Stimulated activated naive CD8-positive, alpha-beta T cell treated with anti-CD3 and anti-CD28 coated beads, Interleukin-15, Interleukin-2, amounts not matched to agents 100 U/mL and 50 U/mL, for 24 hours (primary cell): ENCODE results near the gene SYTL2.

Experiments
- ATAC-seq: fragments of 150-1000 bp; cut with Tn5 transposase; one replicate; pipeline ENCODE4 v1.10.0; 2021
- DNase-seq: peaks from one replicate; pipeline ENCODE4 v3.0.0; 2021

SYTL2 gene

DNA sequence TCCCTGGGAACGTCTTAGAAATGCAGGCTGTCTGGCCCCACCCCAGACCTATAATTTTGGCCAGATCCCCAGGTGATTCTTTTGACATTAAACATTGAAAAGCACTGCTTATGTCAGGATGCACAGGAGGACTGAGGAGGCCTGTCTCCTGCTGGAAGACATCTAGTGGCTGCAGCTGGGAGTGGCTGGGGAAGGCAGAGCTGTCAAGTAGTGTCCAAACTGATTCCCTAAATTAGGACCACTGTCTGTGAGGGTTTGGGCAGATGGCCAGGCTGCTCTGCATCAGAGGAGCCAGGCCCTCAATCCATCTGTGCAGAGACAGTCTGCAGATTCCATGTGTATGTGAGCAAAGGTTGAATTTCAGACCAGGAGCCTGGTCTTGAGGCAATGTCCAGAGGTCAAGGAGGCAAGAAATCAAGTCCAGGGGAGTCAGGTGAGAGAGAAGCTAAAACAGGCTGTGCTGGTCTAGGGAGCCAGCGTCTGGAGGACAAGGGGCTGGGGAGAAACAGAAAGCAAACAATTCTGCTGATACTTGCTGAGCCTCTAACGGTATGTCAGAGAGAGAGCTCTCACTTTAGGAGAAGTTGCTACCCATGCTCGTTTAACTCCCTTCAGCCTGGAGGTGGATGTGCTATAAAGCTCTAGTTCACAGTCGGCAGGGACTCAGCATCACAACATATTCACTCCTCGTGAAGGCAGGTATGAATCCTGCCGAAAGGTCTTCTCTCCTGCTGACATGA, 15.3 kb upstream of the SYTL2 start:
- ATAC-seq (no peak), DNase-seq (peak; percentile 35)

DNA sequence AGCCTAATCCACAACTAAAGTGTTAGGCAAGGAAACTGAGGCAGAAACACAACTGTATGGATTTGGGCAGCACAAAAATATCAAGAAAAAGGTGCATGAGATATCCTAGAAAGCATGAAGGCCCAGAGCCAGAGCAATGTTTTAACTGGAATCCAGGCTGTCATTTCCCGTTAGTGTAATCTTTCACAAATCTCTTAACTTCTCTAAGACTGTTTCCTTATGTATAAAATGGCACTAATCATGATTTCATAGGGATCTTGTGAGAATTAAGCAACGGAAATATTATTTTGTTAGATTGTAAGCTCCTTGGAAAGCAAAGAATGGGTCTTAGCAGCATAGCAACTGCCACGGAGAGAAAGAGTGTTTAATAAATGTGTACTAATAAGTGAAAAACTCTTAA, 14.7 kb upstream of the SYTL2 start:
- ATAC-seq: no peak
- no peak for DNase-seq

GRCh38 chr11:85823816-85824215, 12.9 kb upstream of the SYTL2 start:
- DNase-seq: no peak
- ATAC-seq: peak; percentile 73

DNA sequence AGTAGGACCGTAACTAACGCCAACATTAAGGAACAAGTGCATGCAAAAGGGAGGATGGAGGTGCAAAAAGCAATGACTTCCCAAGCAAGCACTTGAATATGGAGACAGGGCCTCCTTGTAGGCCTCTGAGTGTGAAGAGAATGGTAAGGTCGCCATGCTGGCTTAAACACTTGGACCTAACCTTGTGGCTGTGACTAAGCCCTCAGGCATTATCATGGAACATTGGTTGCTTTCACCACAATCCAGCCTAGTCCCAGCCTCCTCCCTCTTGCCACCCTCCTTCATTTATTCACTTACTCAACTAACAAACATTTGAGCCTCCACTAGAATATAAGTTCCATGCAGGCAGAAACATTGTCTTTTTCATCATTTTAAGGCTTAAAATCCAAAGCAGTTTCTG, 11.9 kb upstream of the SYTL2 start:
- ATAC-seq (no peak), DNase-seq (no peak)

DNA sequence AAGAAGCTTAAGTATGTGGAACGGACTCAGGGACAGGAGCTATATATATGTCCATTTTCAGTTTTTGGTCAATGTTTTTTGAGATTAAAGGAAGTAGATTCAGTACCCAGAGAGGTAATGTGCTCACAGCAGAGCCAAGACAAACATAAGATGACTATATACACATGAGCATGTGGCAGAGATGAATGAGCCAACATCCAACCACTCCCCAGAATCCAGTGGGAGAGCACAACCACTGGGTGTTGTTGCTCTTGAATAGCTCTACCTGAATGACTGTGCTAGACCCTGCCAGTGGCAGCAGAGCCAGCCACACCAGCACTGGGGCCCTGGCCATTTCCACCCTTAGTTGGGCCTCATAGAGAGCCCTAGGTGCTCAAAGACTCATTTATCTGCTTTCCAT, 10.7 kb upstream of the SYTL2 start:
- no peak for DNase-seq
- peak; percentile 14 for ATAC-seq

DNA sequence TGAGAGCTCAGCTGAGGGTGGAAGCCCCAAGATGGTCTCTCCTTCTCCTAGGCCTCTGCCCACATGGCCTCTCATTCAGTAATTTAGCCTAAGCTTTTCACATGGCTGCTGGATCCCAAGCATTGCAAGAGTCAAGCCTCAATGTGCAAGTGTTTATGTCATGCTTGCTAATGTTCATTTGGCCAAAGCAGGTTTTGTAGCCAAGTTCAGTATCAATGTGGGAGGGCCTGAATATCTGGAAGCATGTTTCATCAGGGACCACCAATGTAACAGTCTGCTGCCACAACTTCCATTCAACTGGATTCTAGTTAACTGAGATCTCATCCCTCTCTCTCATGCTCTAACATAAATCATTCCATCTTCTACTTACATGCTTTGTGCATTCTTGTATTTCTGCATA, 8.5 kb upstream of the SYTL2 start:
- no peak for ATAC-seq
- no peak for DNase-seq

DNA sequence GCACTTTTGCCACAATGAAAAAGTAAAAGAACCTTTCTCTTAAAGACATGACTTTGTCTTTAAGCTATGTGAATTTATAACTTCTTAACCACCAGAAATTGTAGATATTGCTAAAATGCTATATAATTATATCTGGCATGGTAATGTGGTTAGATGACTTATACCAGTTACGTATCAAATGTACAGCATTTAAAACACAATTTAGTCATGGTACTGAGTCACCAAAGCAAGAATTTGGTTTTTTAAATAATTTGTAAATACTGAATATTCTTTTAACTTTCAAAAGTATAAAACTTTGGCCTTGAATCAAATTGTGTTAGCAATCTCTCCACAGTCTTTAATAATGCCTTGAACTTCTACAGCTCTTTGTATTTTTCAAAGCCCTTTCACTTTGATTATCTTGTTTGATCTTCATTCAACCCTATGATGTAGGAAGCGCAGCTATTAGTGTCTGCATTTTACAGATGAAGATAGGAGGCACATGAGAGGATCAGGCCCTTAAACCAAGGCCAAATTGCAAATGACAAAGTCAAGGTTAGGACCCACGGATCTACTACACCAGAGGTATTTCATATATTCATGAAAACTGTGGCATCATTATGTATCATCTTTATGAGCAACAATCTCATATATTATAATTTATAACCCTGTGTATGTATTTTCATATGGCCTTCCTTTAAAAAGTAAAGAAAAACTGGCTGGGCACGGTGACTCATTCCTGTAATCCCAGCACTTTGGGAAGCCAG, 4.4 kb upstream of the SYTL2 start:
- ATAC-seq (no peak), DNase-seq (no peak)

DNA sequence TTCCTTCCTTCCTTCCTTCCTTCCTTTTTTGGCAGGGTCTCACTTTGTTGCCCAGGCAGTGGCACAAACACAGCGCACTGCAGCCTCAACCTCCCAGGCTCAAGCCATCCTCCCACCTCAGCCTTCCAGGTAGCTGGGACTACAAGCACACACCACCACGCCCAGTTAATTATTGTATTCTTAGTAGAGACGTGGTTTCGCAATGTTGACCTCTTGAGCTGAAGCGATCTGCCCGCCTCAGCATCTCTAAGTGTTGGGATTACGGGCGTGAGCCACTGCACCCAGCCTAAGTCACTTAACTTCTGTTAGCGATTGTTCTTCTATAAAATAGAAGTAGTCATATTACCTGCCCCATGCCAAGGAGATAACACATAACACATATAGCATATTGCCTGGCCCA, 2.8 kb upstream of the SYTL2 start:
- ATAC-seq (no peak), DNase-seq (no peak)

- ATAC-seq: no peak
Measured at GRCh38 chr11:85811624-85812023, 683 bp upstream of the SYTL2 start.

DNA sequence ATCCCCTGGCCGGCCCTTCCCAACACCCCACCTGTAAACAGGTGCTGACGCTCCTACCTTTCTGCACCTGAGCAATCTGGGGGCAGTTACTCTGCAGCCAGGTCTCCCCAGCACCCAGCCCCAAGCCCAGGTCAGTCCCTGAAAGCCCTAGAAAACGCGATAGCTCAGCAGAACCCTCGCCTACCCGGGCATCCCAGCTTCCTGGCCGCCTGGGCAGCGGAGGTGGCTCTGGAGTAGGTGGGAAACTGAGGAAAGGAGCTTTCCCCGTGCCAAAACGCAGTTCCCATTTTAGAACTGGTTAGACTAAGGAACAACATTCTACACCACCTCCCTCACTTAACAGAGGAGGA, 445 bp downstream of the SYTL2 start:
- ATAC-seq (no peak), DNase-seq (no peak)

More at GRCh38 chr11:85811624-85812023, 683 bp upstream of the SYTL2 start:
- DNase-seq: no peak

GRCh38 chr11:85809863-85810262, 1.1 kb downstream of the SYTL2 start:
- peak; percentile 28 for DNase-seq
- peak; percentile 48 for ATAC-seq

DNA sequence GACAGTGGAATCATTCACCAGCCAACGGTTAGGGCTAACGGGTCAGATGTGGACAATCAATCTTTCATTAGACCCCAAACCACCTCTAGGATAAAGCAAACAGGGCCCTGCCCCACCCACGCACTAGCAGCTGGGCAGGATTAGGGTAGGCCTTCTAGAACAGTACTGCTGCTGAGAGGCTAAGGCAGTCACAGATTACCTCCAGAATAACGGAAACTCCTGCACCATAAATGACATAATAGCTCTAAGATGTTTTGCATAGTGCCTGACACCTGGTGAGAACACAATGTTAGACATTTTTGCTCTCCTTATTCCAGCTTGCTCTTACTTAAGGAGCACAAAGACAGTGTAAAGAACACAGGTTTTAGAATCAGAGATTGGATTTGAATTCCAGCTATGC, 1.8 kb downstream of the SYTL2 start:
- DNase-seq (no peak), ATAC-seq (no peak)

DNA sequence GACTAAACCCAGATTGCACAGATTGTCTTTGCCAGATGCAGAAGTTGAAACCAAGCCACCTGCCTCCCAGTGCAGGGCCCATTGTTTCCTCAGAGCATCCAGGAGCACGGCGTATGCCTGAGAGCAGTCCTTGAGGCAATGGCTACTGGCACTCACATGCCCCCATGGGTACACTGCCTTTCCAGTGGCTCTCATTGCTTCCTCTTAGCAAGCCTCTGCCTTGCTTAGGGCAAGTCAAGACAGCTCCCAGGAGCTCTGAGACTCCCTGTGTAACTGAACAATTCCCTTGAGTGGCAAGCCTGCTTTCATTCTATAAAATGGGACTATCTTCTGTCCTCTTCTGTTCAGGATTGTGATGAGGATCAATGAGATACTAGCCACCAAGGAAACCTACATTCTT, 4.1 kb downstream of the SYTL2 start:
- DNase-seq: no peak
- no peak for ATAC-seq

DNA sequence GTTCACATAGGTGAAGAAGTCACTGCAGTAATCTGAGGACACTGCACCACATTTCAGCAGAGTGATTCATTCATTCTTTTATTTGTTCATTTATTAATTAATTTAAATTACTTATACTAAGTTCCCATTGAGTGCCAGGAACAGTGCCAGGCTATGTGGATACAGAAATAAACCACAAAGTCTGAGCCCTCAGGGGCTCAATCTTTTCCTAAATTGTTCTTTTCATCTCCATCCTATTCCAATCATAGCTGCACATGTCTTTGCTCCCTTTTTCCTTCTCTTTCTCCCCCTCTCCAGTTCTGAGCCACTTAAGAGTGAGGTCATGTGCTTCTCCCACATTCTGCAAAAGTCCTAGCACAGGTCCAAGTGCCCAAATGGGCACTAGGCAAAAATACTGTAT, 4.9 kb downstream of the SYTL2 start:
- ATAC-seq (no peak), DNase-seq (no peak)

DNA sequence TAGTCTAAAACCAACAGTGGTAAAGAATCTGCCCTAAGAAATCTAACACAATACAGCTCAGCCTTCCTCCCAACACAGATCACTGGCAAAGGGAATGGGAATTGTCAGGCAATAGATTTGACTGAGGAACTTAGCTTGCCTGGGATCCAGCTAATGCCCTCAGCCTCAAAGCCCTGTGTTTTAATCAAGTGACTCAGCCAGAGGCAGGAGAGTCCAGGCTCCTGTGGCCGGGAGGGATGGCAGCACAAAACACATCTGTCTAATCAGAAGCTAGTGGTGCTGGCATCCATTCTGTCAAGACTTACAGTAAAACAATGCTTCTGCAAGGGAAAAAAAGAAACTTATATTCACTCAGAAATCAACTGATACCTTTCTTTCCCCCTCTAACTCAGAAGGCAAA, 5.6 kb downstream of the SYTL2 start:
- ATAC-seq (no peak), DNase-seq (no peak)

DNA sequence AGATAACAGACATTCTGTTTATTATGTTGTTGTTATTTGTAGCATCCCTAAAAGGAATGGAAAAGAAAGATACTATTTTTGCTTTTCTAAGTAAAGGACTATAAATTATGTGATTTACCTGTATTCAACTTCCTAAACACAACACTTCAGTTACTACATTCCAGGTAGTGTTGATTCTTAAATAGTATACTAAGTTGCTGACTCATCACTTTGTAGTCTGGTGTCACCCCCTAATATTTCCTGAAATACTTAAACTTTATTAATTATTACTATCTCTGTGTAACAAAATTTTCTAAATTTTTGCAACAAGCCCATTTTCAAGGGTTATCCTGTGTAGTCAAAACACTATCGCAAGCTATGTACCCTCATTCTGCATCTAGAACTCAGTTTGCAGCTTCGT, 7.0 kb downstream of the SYTL2 start:
- no peak for DNase-seq
- no peak for ATAC-seq

DNA sequence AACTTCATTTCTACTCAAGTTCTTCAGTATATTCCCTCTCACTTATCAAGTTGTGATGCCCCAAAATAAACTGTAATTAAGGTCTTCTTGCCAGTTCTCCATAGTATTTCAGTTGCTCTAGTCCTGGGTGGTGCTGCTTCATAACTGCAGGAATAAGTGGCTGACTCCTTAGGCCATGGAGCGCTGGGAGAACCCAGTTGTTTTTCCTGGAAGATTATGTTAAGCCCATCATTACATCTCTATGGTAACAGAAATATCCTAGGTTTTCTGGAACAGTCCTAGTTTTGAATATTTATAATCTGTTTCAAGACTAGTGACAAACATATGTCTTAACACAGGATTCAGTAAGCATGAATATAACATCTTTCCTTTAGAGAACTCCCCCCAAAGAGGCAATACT, 7.6 kb downstream of the SYTL2 start:
- DNase-seq (no peak), ATAC-seq (no peak)

DNA sequence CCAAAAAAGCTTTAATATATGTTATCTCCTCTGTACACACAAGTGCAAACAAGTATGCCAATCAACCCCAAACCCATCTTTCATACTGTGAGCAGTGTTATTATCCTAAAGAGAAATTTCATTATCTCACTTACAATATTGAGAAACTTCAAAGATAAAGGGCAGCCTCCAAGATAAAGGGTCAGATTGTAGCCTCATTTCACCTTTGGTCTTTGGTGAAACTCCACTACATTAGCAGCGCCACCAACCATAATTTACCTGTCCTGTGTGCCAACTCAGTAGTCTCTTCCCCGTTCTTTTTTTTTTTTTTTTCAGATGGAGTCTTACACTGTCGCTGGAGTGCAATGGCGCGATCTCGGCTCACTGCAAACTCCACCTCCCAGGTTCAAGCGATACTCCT, 9.4 kb downstream of the SYTL2 start:
- no peak for ATAC-seq
- DNase-seq: no peak

DNA sequence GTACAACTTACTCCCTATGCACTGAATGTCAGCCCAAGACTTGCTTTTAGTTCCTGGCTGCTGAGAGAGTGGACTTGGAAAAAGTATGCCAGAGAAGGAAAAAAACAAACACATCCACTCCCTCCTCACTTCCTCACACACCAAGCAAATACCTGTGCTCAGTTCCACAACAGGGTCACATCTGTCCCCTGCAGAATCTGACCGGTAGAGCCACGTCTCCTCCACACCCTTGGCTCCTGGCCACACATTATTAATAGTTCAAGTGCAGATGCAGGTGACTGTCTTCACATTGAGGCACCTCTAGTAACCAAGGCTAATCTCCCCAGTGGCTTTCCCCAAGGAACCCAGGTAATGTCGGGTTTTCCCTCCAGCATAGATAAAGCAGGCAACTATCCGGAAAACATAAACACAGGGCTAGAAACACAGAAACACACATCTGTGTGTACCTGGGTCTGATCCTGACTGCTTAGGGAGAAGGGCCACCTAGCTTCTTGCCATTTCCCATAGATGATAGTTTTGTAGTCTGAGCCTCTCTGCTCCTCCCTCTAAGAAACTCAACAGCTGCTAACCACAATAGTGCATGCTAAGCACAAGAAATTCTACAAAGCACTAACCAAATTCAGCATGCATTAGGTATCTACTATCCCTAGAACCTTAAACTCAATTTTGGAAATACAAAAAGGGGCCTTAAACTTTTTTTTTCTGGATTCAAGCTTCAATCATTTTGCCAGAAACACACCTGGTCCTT, 10.2 kb downstream of the SYTL2 start:
- DNase-seq (no peak), ATAC-seq (no peak)

- DNase-seq: no peak
- no peak for ATAC-seq
Measured at GRCh38 chr11:85799142-85799541, 11.8 kb downstream of the SYTL2 start.

- ATAC-seq (no peak), DNase-seq (no peak)
Measured at GRCh38 chr11:85798361-85798760, 12.6 kb downstream of the SYTL2 start.

- no peak for ATAC-seq
- DNase-seq: no peak
Measured at GRCh38 chr11:85795712-85796487, 15.0 kb downstream of the SYTL2 start.
